ENCODE measurements around the gene FUBP1. TPM values are rescaled to one million over a fixed set of nuclear protein-coding genes. Genes with fewer than 3 reads are reported as not detected.
"Not testable (repeated sequence)": the region's sequence is repeated elsewhere in the genome, so short reads cannot be mapped to it uniquely, and the experiment has no call there.

FUBP1 gene
- total RNA-seq, 1 donor = 125 TPM

- no peak for DNase-seq (ENCODE audit: low read depth)
- no peak for TF ChIP-seq CTCF (IDR thresholded peaks at IDR 0.05; ENCODE audit: insufficient read depth, low read depth, low read length)
- no peak overlapping the region for H3K4me3 ChIP-seq (ENCODE audit: low read depth, low read length)
Observed at GRCh38 chr1:77929806-77930205, 49.1 kb downstream of the FUBP1 start.

GRCh38 chr1:77927414-77927813 is 51.5 kb downstream of the FUBP1 start:
- TF ChIP-seq CTCF (IDR thresholded peaks at IDR 0.05; ENCODE audit: insufficient read depth, low read depth, low read length) = no peak
- DNase-seq (ENCODE audit: low read depth) = no peak
- H3K4me3 ChIP-seq (ENCODE audit: low read depth, low read length) = no peak overlapping the region

GRCh38 chr1:77926561-77927357 is 52.1 kb downstream of the FUBP1 start:
- H3K4me3 ChIP-seq (ENCODE audit: low read depth, low read length) = peak overlapping the region; percentile 3
- peak; percentile 45 for DNase-seq (ENCODE audit: low read depth)
- TF ChIP-seq CTCF (IDR thresholded peaks at IDR 0.05; ENCODE audit: insufficient read depth, low read depth, low read length) = no peak

GRCh38 chr1:77925956-77926355 is 52.9 kb downstream of the FUBP1 start:
- H3K4me3 ChIP-seq (ENCODE audit: low read depth, low read length) = no peak overlapping the region
- peak; percentile 44 for DNase-seq (ENCODE audit: low read depth)

GRCh38 chr1:77925518-77925917 is 53.4 kb downstream of the FUBP1 start:
- DNase-seq (ENCODE audit: low read depth) = peak; percentile 82
- H3K4me3 ChIP-seq (ENCODE audit: low read depth, low read length) = no peak overlapping the region
- TF ChIP-seq CTCF (IDR thresholded peaks at IDR 0.05; ENCODE audit: insufficient read depth, low read depth, low read length) = no peak

More at GRCh38 chr1:77925956-77926355, 52.9 kb downstream of the FUBP1 start:
- no peak for TF ChIP-seq CTCF (IDR thresholded peaks at IDR 0.05; ENCODE audit: insufficient read depth, low read depth, low read length)

GRCh38 chr1:77918918-77919317 is 60.0 kb downstream of the FUBP1 start:
- DNase-seq (ENCODE audit: low read depth); H3K4me3 ChIP-seq (ENCODE audit: low read depth, low read length): not testable (repeated sequence)

GRCh38 chr1:77910116-77910515 is 68.8 kb downstream of the FUBP1 start:
- no peak overlapping the region for H3K4me3 ChIP-seq (ENCODE audit: low read depth, low read length)
- DNase-seq (ENCODE audit: low read depth) = peak; percentile 17

More at GRCh38 chr1:77910116-77910515, 68.8 kb downstream of the FUBP1 start:
- TF ChIP-seq CTCF (IDR thresholded peaks at IDR 0.05; ENCODE audit: insufficient read depth, low read depth, low read length) = no peak

Data from fibroblast of villous mesenchyme (primary cell).